Suprapubic skin (tissue), 3 donors: ENCODE measurements around the gene MAGI1.

ENCODE experiments used
- CTCF ChIP-seq, 2 donors: fragments of 200-600 bp in 1 of 2; fragments of 450-650 bp in 1 of 2; sonication (generic) in 1 of 2; IDR thresholded peaks; one replicate each; pipeline ENCODE4 v1.5.1; 2016 to 2019; ENCODE audit warnings: antibody characterized with exemption in 2 of 2, mild to moderate bottlenecking in 1 of 2, moderate library complexity in 1 of 2
- POLR2A ChIP-seq, 2 donors: fragments of 450-650 bp; IDR thresholded peaks; one replicate each; pipeline ENCODE4 v1.6.1; 2017; ENCODE audit warnings: antibody characterized with exemption in 2 of 2, mild to moderate bottlenecking in 2 of 2, moderate library complexity in 2 of 2

DNA sequence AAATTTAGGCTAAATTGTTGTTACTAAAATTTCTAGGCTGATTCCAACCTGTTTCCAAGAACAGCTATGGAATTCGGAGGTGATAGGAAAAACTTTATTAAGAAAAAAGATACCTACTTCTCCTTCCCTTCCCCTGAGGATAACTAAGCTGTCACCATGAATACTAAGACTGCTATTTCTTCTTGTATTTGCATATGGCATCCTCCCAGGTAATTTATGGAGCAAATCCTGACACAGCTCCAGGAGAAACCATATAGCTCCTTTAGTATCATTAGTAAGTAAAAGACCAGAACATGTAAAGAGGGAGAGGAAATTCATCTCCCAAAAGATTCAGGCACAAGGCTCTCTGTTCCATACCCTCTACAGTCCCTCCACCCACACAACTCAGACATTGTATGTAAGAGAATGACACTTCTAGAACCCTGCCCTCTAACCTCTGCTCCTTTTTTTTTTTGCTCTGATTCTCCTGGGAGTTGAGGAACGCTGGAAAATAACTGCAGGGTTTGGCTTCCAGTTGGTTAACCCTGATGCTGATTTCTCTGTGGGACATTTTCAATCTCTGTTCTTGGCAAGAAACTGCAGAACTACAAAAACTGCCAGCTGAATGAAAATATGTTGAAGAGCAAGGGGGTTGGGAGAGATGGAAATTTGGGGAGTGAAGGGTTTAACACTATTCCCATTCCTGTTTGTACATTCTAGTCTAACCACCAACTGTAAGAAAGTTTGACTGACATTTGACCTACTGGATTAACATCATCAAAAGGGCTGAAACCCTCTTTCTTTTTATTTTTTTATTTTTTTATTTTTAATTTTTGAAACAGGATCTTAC, 14.2 kb upstream of the MAGI1 start:
- TF ChIP-seq CTCF (IDR thresholded peaks at IDR 0.05) (no peak), POLR2A (IDR thresholded peaks at IDR 0.05) (no peak)
